ENCODE measurements around the gene HIVEP3. TPM values are rescaled to one million over a fixed set of nuclear protein-coding genes. Genes with fewer than 3 reads are reported as not detected.

HIVEP3 gene
- total RNA-seq, 1 experiment from 2014 or later = 11.0 TPM

GRCh38 chr1:41488040-41488951 is 430.4 kb downstream of the HIVEP3 start:
- ChIA-PET POLR2A (ENCODE audit: unreplicated experiment) (interaction anchor here (0.5 kb wide), 1 partner anchor 132 kb away, joined by 3 read pairs; no protein-coding TSS in a partner anchor), CTCF (interaction anchor here (0.6 to 0.7 kb wide), 2 partner anchors 26 to 205 kb away, joined by 3 to 6 read pairs; no protein-coding TSS in a partner anchor)
- intact Hi-C loops (cut with micrococcal nuclease; ENCODE audit: unreplicated experiment) = no loop called here
- H3K27ac ChIP-seq = no peak overlapping the region
- H3F3A ChIP-seq (ENCODE audit: insufficient read depth, low read depth) = peaks cover 12% of the 10 kb centered on the region
- no peak for DNase-seq
- no peaks in the 10 kb centered on the region for H3K27me3 ChIP-seq (ENCODE audit: insufficient read depth, low read depth)
- TF ChIP-seq, protein P1, sequence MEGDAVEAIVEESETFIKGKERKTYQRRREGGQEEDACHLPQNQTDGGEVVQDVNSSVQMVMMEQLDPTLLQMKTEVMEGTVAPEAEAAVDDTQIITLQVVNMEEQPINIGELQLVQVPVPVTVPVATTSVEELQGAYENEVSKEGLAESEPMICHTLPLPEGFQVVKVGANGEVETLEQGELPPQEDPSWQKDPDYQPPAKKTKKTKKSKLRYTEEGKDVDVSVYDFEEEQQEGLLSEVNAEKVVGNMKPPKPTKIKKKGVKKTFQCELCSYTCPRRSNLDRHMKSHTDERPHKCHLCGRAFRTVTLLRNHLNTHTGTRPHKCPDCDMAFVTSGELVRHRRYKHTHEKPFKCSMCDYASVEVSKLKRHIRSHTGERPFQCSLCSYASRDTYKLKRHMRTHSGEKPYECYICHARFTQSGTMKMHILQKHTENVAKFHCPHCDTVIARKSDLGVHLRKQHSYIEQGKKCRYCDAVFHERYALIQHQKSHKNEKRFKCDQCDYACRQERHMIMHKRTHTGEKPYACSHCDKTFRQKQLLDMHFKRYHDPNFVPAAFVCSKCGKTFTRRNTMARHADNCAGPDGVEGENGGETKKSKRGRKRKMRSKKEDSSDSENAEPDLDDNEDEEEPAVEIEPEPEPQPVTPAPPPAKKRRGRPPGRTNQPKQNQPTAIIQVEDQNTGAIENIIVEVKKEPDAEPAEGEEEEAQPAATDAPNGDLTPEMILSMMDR (conservative IDR thresholded peaks at IDR 0.05) = no peak
- no peak for TF ChIP-seq EZH2 (IDR thresholded peaks at IDR 0.05; ENCODE audit: low read depth)
- no peaks in the 10 kb centered on the region for H3K79me2 ChIP-seq (ENCODE audit: low read depth)
- H3K36me3 ChIP-seq (ENCODE audit: low read depth) = no peaks in the 10 kb centered on the region
- no peak overlapping the region for H3K4me2 ChIP-seq
- H3K9me2 ChIP-seq (ENCODE audit: insufficient read depth) = no peaks in the 10 kb centered on the region
- peaks cover 41% of the 10 kb centered on the region for H3K4me1 ChIP-seq (replicated peaks; ENCODE audit: insufficient read depth)
- no peak overlapping the region for H3K4me3 ChIP-seq
- no peaks in the 10 kb centered on the region for H4K20me1 ChIP-seq (ENCODE audit: insufficient read depth)
- no TSS peak for BruUV-seq (replicated peaks)
- no peaks in the 10 kb centered on the region for H3K9me3 ChIP-seq (ENCODE audit: insufficient read depth, low read depth)
- no peak overlapping the region for H2AFZ ChIP-seq

- peaks cover 5% of the 10 kb centered on the region for H3F3A ChIP-seq (ENCODE audit: insufficient read depth, low read depth)
- intact Hi-C loops (cut with micrococcal nuclease; ENCODE audit: unreplicated experiment) = no loop called here
- ChIA-PET CTCF (interaction anchor here (0.7 kb wide), 1 partner anchor 27 kb away, joined by 6 read pairs; no protein-coding TSS in a partner anchor), POLR2A (ENCODE audit: unreplicated experiment) (interaction anchor here (0.5 kb wide), 1 partner anchor 131 kb away, joined by 3 read pairs; no protein-coding TSS in a partner anchor)
- no peaks in the 10 kb centered on the region for H3K27me3 ChIP-seq (ENCODE audit: insufficient read depth, low read depth)
- no peaks in the 10 kb centered on the region for H3K9me2 ChIP-seq (ENCODE audit: insufficient read depth)
- no peak overlapping the region for H2AFZ ChIP-seq
- TF ChIP-seq, protein P1 (conservative IDR thresholded peaks at IDR 0.05) = no peak
- TF ChIP-seq EZH2 (IDR thresholded peaks at IDR 0.05; ENCODE audit: low read depth) = no peak
- no peaks in the 10 kb centered on the region for H3K79me2 ChIP-seq (ENCODE audit: low read depth)
- H3K4me3 ChIP-seq = no peak overlapping the region
- no peaks in the 10 kb centered on the region for H3K36me3 ChIP-seq (ENCODE audit: low read depth)
- peaks cover 32% of the 10 kb centered on the region for H3K4me1 ChIP-seq (replicated peaks; ENCODE audit: insufficient read depth)
- no TSS peak for BruUV-seq (replicated peaks)
- no peaks in the 10 kb centered on the region for H4K20me1 ChIP-seq (ENCODE audit: insufficient read depth)
- no peaks in the 10 kb centered on the region for H3K9me3 ChIP-seq (ENCODE audit: insufficient read depth, low read depth)
- H3K27ac ChIP-seq = no peak overlapping the region
- no peak overlapping the region for H3K4me2 ChIP-seq
- no peak for DNase-seq
Observed at GRCh38 chr1:41487126-41488039, 431.3 kb downstream of the HIVEP3 start.
